Activated effector memory CD4-positive, alpha-beta T cell treated with Interleukin-2 at 50 U/mL for 16 hours (primary cell): ENCODE results near the gene PHF14.

Experiments
- DNase-seq: peaks from one replicate; pipeline ENCODE4 v3.0.0-alpha.2; 2020

PHF14 gene

GRCh38 chr7:11177793-11178192 lies 204.1 kb downstream of the PHF14 start:
- DNase-seq = no peak

GRCh38 chr7:11181590-11181989 lies 207.9 kb downstream of the PHF14 start:
- DNase-seq = no peak

GRCh38 chr7:11182736-11183135 lies 209.1 kb downstream of the PHF14 start:
- no peak for DNase-seq

GRCh38 chr7:11185179-11185815 lies 211.6 kb downstream of the PHF14 start:
- DNase-seq = no peak

DNA sequence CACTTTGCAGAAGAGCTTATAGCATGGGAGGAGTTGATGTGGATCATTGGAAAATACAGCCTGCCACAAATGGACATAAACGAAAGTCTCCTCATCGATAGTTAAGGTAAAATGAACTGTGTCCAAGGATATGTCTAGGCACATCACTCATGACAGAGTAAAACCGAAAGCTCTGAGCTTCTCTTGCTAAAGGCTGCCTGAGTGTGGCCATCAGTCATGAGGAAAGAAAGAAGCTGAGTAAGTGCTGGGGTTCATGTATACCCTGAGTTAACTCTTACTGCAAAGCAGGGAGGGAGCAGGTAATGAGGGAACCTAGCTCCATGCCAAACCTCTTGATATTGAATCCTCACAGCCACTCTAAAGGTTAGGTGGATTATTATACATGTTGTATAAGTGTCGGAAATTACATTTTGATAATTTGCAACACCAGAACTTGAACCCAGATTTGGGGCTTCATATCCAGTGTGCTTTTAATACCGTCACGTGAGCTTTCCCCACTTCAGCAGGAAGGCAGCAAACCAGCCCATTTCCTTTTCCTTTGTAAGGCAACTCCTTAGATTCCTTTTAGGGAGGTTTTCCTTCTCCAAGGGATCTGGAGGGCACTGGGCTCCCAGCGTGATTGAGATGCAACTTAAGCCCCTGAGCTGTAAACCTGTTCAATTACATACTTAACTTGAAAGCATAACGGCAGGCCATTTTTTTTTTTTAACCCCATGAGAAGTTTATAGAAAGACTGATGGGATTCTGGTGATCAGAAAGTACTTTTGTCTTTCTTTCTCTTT lies 215.0 kb downstream of the PHF14 start:
- DNase-seq = no peak

DNA sequence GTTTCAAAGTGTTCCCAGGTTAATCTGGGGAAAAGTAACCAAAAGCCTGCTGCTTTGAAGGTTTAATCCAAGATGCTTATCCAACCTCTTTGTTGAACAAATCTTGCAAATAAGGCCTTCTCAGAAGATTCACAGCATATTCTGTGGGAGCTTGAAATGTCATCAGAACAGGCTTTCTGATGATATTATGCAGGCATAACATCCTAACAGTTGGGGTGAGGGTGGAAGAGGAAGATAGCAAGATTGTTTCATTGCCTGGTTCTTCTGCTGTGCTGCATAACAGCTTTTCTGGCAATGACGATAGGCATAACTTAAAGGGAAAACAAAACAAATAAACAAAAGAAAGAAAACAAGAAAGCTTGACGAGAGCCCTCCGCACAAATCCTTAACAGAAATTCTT lies 217.4 kb downstream of the PHF14 start:
- DNase-seq = no peak

DNA sequence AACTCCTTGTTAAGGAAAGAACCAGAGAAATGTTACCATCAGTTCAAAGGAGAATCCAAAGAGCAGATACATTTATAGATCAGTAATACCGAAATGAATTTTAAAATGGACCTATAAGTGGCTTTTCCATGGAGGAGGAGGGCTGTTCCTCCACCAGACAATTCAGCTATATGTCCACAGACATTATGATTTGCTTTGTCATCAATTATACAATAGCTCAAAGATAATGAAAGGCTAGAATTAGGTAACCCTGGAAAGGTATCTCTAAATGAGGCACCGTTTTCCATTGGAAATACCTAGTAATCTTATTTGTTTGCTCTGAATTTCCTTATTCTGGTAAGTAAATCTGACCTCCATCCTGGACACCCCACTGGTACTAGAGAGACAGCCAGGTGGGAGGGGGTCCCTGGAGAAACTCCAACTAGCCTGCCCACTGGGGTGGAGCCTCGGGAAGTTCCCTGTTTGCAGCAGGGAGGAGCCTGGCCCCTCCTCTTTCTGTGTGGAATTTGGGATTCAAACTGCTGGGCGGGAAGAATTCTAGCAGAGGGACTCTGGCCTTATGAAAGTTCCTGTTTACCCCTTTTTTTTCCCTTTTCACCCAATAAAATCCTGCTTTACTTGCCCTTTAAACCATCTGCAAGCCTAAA lies 218.0 kb downstream of the PHF14 start:
- no peak for DNase-seq

GRCh38 chr7:11192506-11192905 lies 218.8 kb downstream of the PHF14 start:
- DNase-seq = no peak

DNA sequence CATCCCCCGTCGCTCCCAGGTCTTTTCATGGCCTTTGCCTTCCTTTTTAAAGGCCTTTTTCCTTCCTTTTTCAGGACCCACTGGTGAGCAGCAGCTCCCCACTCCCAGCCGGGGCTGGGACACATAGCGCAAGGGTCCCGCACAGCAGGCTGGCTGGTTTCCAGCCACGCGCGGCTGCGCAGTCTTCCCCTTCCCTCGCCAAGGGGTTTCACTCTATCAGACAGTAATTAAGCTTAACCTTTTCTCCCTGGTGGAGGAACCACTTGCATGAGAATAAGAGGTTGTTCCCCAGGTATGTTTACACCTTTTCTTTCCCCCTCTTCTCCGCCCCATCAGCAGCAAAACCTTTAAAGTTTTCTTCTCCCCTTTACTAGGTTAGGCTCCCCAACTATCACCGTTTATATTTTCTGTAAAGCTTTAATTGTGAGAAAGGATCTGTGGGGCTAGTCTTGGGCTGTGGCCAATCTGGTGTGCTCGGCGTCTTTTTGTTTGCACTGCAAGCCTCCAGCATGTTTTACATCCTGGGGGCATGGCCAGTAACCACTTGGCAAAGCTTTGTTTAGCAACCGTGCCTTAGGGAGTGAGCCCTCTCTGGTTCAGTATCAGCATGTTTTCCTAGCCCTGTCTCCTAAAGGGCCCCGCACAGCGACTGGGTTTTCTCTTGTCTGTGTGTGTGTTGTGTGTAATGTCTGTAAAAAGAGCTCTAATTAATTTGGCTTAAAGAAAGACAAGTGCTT lies 219.6 kb downstream of the PHF14 start:
- no peak for DNase-seq

GRCh38 chr7:11193888-11194287 lies 220.2 kb downstream of the PHF14 start:
- no peak for DNase-seq

DNA sequence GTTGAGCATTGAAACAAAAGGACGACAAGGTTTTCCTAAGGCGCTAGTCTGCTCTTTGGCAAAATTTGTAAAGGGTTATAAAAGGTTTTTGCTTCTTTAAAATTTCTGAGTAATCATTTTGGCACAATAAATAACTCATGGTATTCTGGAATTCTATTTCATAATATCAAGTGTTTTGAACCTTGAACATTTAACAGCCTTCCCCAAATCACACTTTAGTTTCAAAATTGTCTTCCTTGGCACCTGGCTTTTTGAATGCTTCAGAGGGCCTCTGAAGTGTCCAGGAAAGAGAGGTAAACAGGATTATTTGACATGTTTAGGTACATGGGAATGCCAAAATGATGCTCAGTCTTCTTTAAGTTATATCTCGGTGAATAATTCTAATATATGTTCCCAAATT lies 220.8 kb downstream of the PHF14 start:
- no peak for DNase-seq

- no peak for DNase-seq
Observed at GRCh38 chr7:11195502-11195901, 221.8 kb downstream of the PHF14 start.

- no peak for DNase-seq
Observed at GRCh38 chr7:11196143-11196542, 222.5 kb downstream of the PHF14 start.

- DNase-seq = no peak
Observed at GRCh38 chr7:11203224-11203623, 229.6 kb downstream of the PHF14 start.

DNA sequence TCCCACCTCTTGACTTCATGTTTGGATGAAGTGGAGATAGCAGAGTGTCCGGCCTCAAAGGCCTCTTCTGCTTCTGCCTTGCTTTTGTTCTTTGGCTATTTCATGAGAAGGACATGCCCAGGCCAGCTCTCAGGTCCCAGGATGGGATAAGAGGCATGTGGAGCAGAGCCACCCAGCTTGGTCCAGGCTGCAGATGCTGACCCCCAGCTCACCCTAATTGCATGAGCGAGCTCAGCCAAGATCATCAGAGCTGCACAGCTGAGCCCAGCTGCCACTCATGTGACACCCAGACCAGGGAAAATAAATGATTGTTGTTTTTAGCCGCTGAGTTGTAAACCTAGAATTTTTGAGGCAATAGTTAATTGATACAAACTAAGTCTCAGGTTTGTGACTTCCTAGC lies 230.0 kb downstream of the PHF14 start:
- no peak for DNase-seq

DNA sequence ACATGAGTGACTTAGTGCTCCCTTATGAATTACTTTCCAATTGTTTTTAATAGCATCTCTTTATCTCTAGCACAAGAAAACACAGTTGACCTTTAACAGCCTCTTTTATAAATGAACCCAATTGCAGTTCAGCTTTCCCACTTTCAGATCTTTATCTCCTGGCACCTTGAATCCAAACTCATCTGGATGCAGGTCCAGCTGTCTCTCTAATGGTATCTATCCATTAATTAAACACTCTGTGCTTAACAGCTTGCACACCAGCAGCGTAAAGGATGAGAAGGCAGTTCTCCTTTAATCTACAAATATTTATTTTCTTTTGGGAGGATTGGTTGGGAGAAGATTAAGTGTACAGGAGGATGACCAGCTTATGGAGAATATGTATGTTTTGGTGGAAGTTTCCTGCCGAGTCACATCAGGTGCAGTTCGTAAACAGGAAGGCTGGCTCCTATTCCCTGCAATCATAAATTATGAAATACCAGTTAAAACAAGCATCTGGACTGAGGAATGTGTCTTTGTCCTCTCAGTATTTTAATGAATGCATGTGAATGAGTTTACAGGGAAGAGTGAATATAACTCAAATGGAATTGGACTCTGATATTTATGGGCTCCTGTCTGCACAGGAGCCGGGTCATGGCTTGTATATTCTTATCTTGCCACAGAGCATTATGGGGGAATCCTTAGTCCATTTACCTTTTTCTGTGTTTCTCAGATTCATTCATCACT lies 232.7 kb downstream of the PHF14 start:
- no peak for DNase-seq

- no peak for DNase-seq
Observed at GRCh38 chr7:11207565-11207964, 233.9 kb downstream of the PHF14 start.

- DNase-seq = no peak
Observed at GRCh38 chr7:11208883-11209465, 235.3 kb downstream of the PHF14 start.

GRCh38 chr7:11210374-11210773 lies 236.7 kb downstream of the PHF14 start:
- DNase-seq = no peak

- DNase-seq = no peak
Observed at GRCh38 chr7:11212080-11212711, 238.5 kb downstream of the PHF14 start.

- no peak for DNase-seq
Observed at GRCh38 chr7:11212816-11213215, 239.1 kb downstream of the PHF14 start.

GRCh38 chr7:11213266-11213665 lies 239.6 kb downstream of the PHF14 start:
- no peak for DNase-seq
